ENCODE measurements around the gene CHCHD10.

The CHCHD10 gene

DNA sequence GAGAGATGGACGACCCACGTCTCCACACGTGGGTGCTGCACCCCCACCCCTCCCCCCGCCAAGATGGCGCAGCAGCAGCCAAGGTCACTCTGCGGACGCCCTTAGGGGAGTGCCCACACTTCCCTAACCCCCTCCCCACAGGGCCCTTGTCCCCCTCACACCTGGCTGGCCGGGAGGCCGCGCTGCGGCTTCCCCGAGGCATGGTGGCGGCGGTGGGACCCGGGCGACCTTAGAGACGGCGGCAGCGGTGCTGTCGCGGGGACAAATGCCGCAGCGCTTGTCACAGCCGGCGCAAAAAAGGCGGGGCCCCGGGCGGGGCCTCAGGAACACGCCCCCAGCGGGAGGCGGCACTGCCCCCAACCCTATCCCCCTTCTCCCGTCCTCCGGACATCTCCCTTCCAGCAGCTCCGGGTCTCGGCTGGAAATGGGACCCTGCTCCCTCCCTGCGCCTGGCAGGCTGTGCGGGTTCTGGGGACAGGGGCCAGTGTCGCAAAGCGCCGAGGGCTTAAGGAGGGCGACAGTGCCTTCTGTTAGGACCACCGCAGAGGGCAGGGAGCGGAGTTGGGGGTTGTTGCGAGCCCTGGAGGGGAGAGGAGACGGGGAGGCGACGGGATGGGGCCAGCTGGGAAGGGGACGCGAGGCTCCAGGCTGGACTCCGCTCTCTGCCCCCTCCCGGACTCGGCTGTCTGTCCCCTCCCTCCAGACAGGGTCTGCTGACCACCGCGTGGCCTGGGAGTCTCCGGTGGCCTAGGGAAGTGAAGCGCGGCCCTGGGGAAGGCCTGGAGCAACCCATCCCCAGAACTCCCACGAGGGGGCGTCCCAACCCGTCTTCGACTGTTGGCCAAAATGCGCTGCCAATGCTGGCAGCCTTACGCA, at the start of gene CHCHD10:
Gene CHCHD10 (minus strand): TSS at position 300 of the 876 bp plus-strand sequence. CDS start 98 bp downstream, at position 202.
- in situ Hi-C loops (cut with HindIII; ENCODE audit: low sequenced_read_pairs), result no loop called here

DNA sequence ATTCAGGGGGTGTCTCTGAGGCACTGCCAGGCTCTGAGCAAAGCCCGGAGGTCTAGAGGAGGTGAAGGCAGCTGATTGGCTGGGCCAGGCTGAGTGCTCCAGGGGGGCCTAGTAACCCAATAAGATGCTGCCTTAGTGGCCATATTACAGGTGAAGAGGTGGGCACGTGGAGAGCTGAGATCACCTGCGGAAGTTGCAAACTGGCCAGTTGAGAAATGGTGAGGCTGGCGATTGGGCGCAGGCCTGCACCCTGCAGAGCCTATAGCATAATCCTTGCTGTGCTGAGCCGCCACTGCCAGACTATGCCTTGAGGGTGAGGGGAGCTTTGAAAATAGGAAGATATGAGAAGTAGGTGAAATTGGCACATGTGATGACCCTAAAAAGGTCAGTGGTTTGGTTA, 49.4 kb upstream of the CHCHD10 start:
- in situ Hi-C loops (cut with HindIII; ENCODE audit: low sequenced_read_pairs), result loop anchor here (10.0 kb wide), 1 partner anchor 58 kb away; no protein-coding TSS in a partner anchor

DNA sequence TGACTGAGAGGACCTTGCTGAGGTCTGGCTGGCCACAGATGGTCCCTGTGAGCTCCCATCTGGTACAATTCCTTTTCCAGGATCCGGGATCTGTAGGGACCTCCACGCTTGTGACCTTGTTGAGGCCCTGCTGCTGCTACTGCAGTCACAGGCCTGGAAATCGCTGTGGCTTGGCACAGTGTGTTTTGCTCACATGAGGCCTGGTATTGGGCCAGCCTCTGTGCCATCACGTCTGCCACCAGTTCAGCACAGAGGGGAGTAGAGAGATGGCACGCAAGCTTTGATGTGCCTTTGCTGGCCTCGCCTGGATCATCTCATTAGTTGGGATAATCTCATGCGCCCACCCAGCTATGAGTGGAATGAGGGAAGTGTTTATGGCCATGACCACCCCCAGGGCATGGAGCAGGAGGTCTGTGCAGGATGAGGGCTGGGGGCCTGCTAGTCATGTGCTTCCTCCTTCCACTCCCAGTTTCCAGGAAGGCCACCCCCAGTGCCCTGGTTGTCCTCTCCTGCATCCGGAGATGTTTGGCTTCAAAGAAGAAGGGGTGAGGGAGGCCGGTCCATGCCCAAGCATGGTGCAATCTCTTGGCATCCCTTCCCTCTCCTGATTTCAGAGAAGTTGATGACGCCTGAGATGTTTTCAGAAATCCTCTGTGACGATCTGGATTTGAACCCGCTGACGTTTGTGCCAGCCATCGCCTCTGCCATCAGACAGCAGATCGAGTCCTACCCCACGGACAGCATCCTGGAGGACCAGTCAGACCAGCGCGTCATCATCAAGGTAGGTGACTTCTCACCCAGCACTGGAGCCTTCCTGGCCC, 48.6 kb upstream of the CHCHD10 start:
- in situ Hi-C loops (cut with HindIII; ENCODE audit: low sequenced_read_pairs), result loop anchor here (10.0 kb wide), 1 partner anchor 58 kb away; no protein-coding TSS in a partner anchor

DNA sequence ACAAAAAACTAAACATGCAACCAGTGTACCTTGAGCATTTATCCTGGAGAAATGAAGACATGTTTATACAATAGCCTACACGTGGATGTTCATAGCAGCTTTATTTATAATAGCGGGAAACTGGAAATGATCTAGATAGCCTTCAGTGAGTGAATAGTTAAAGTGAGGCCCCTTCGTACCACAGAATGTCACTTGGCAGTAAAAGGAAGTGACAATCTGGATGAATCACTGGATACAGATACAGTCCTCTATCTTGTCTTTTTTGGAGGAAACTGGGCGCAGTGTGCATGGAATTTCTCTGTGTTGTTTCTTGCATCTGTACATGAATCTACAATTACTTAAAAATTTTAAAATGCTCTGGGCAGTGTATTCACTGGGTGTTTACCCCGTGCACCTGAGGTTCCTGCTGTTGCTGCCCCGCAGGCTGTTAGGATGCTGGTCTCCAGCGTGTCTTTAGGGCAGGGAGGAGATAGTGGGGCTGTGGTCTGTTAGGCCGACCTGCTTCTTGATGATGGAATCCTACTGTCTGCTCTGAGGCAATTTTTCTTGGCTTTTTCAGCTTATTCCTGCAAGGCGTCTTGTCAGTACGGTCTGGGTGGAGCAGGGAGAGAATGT, 47.9 kb upstream of the CHCHD10 start:
- in situ Hi-C loops (cut with HindIII; ENCODE audit: low sequenced_read_pairs), result loop anchor here (10.0 kb wide), 1 partner anchor 59 kb away; no protein-coding TSS in a partner anchor

DNA sequence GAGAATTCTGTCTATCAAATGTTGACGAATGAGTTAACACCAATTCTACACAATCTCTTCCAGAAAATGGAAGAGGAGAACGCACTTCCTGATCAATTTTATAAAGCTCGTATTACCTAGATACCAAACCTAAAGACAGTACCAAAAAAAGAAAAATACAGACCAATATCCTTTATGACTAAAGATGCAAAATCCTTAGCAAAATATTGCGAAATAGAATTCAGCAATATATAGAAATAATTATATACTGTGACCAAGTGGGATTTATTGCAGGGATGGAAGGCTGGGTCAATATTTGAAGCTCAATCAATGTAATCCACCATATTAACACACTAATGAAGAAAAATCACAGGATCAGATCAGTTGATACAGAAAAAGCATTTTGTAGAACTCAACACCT, 44.6 kb upstream of the CHCHD10 start:
- in situ Hi-C loops (cut with HindIII; ENCODE audit: low sequenced_read_pairs), result loop anchor here (10.0 kb wide), 1 partner anchor 62 kb away; no protein-coding TSS in a partner anchor

DNA sequence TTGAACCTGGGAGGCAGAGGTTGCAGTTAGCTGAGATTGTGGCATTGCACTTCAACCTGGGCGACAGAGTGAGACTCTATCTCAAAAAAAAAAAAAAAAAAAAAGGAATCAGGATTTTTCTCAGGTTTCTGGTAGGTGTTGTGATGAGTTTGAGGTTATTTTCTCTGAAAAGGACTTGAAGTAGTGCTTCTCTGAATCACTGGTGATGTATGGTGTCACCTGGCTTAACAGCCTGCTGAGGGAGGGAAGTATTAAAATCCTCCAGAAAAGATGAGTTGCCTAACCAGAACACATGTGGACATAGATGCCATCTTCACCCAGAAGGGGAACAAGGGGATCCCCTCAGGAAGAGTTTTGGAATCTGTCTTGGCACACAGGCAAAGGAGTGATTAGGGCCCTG, 39.1 kb upstream of the CHCHD10 start:
- in situ Hi-C loops (cut with HindIII; ENCODE audit: low sequenced_read_pairs), result no loop called here

DNA sequence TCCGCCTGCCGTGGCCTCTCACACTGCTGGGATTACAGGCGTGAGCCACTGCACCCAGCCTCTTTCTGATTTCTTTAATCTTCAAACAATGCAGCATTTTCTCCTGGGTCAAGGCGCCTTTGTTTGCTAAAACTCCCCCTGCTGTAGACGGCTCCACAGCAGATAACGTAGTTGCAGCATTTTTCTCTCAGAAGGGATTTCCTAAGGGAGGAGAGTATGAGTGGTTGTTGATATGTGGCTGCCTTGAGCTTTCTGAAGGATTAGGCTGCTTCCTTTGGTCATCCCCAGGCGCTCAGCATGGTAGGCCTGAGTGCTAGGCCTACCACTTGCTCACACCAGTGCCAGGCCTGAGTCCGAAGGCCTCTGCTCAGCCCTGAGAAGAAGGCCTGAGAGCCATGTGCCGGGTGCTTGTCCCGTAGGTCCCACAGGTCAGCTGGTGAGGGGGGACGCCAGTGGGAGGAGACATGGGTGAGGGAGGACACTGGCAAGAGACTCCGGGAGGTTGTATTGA, 37.1 kb upstream of the CHCHD10 start:
- in situ Hi-C loops (cut with HindIII; ENCODE audit: low sequenced_read_pairs), result no loop called here

DNA sequence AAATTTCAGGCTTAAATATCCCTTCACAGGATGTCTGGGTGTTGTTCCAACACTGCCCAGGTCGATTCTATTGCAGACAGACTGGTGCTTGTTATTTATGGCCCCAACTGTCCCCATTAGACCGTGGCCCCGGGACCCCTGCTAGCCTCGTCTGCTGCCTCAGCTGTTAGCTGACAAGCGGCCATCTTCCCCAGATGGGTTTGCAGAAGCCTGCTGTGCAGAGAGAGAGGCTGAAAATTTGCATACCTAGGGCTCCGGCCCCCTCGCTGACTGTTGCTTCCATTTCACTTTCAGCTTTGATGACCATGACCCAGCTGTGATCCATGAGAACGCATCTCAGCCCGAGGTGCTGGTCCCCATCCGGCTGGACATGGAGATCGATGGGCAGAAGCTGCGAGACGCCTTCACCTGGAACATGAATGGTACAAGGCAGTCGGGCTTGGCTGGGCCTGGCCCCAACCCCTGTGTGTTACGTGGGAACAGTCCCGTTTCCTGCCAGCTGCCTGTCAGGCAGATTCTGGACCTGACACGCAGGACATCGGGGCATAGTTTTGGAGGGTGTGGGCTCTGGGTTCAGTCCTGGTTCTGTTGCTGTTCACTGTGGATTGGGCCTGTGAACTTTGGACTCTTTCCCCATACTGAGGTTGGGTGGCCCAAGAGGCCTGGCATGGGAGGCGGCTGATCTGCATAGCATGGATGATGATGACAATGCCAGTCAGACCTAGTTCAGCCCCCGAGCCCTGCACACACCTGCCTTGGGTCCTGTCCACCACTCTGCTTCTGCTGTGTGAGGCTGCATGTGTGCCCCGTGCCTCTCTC, 35.4 kb upstream of the CHCHD10 start:
- in situ Hi-C loops (cut with HindIII; ENCODE audit: low sequenced_read_pairs), result no loop called here

DNA sequence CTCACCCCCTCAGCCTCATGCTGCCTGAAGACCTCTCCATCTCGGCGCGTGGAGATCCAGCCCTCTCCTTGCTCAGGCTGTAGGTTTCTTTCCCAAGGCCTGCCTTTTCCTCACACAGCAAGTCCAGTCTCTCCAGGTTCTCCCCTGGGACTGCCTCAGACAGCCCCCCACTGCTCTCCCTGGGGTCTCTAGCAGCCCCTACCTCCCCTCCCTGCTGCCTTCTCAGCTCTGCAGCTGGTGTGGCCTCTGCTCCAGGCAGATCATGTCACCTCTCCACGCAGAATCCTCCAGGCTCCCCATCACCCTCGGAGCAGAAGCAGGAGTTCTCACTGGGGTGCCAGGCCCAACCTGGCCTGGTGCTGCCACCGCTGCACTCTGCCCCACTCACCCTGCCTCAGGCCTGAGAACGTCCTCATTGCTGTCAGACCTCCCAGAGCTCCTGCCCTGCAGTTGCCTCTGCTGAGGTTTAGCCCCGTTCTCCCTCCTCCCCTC, 34.2 kb upstream of the CHCHD10 start:
- in situ Hi-C loops (cut with HindIII; ENCODE audit: low sequenced_read_pairs), result no loop called here

DNA sequence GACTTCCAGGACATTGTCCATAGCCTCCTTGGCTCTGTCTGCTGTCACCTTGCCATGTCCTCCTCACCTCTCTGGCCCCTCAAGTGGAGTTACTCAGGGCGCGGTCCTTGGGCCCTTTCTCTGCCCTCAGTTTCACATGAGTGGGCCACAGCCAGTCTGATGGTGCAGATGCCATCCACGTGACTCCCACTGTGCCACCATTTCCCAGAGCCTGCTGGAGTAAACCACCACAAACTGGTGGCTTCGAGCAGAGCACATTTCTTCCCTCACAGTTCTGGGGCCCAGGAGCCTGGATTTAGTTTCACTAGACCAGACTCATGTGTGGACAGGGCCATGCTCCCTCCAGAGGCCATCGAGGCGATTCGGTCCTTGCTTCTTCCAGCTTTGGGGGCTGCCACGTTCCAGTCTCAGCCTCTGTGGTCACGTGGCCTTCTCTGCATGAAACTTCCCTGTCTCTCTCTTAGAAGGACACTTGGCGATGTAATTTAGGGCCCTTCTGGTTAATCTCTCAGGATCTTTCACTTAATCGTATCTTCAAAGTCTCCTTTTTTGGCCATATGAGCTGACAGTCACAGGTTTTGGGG, 33.6 kb upstream of the CHCHD10 start:
- in situ Hi-C loops (cut with HindIII; ENCODE audit: low sequenced_read_pairs), result no loop called here

DNA sequence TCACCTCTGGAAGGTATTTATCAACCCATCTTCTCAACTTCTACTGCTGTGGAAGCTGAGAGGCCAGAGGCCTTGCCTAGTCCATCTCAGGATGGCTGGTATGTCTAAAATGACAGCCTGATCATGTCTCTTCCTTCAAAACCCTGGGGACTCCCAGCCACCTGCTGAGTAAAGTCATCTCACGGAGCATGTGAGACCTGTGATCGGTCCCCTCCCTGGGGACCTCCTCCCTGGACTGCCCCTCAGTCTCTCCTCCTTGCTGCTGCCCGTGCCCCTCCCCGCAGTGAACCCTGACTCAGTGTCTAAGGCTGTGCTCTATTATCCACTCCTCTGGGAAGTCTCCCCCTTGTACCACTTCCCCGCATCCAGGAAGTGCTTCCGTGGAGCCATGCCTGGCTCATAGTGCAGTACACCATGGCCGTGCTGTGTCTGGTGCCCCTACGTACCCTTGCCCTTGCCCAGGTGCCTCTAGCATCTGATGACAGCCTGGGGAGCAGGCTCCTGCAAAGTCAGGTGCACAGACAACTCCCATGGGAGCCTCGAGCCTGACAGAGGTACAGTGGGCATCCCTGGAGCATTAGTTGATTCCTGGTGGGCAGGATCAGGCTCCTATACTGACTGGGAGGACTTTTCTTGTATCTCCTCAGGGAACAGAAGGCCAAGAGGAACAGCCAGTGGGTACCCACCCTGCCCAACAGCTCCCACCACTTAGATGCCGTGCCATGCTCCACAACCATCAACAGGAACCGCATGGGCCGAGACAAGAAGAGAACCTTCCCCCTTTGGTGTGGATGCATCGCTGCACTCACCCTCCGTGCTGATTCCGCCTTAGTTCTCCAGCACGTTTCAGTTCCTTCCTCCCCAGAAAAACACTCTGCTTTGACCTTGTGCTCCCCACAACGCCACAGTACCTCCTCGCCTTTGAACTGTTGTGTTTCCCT, 32.8 kb upstream of the CHCHD10 start:
- in situ Hi-C loops (cut with HindIII; ENCODE audit: low sequenced_read_pairs), result no loop called here

DNA sequence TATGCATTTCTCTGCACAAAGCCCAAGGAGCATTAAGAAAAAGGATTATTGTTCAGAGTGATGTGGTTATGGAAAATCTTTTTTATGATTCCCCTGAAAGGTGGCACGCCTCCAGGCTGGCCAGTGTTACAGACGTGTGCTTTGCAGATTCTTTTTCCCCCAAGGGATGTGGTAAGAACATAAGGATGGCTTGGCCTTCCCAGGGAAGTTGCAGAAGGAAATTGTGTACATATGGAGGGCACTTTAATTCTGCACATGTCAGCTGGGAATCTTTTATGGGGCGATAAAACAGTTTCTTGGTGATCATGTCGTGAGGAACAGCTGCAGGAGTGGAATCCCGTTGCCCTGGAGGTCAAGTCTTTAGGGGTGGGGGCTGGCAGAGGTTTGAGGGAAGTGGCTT, 28.7 kb upstream of the CHCHD10 start:
- in situ Hi-C loops (cut with HindIII; ENCODE audit: low sequenced_read_pairs), result no loop called here

DNA sequence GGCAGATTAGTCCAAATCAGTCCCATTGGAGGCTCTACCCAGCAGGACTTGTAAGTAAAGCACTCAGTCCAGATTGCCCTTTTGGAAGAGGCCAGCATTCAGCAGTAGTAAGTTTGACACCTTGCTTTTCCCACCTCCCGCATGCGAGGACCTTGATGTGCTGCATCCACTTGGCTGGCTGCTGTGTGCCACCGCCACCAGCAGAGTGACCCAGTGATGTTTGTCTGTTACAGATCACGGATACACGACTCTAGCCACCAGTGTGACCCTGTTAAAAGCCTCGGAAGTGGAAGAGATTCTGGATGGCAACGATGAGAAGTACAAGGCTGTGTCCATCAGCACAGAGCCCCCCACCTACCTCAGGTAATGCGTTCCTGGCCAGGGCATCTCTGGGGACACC, 25.6 kb upstream of the CHCHD10 start:
- in situ Hi-C loops (cut with HindIII; ENCODE audit: low sequenced_read_pairs), result no loop called here

DNA sequence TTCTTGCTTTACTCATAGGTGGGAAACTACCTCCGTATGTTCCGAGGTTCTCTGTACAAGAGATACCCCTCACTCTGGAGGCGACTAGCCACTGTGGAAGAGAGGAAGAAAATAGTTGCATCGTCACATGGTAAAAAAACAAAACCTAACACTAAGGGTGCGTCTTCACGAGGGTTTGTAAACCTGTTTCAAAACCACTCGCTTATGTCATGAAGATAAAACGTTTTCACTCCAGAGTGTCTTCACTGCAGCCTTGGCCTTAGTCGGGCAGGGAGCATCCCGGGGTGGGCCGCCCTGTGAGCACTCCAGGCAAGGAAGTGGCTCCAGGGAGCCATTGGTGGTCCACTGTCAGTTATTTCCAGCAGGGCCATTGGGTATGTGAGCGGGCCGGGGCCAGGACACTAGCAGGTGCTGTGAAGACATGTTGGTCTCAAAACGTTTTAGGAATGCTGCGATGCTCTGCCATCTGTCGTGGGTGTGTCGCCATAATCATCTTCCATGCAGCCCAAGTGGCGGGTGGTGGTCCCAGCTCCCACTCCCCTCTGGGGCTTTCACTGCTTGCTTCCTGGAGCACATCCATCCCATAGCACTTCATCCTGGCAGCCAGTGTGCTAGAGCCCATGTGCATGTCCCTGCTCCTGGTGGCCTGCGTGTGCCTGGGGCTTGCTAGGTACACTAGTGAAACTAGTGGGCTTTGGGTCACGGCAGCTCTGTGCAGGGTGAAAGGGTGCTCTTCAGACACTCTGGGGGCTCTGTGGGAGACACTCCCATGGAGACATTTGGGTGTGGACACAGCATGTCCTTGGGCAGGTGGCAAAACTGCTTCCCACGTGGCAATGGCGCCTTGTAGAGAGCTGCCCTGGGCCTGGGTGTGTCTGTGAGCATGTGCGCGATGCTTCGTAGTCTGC, 24.2 kb upstream of the CHCHD10 start:
- in situ Hi-C loops (cut with HindIII; ENCODE audit: low sequenced_read_pairs), result no loop called here

DNA sequence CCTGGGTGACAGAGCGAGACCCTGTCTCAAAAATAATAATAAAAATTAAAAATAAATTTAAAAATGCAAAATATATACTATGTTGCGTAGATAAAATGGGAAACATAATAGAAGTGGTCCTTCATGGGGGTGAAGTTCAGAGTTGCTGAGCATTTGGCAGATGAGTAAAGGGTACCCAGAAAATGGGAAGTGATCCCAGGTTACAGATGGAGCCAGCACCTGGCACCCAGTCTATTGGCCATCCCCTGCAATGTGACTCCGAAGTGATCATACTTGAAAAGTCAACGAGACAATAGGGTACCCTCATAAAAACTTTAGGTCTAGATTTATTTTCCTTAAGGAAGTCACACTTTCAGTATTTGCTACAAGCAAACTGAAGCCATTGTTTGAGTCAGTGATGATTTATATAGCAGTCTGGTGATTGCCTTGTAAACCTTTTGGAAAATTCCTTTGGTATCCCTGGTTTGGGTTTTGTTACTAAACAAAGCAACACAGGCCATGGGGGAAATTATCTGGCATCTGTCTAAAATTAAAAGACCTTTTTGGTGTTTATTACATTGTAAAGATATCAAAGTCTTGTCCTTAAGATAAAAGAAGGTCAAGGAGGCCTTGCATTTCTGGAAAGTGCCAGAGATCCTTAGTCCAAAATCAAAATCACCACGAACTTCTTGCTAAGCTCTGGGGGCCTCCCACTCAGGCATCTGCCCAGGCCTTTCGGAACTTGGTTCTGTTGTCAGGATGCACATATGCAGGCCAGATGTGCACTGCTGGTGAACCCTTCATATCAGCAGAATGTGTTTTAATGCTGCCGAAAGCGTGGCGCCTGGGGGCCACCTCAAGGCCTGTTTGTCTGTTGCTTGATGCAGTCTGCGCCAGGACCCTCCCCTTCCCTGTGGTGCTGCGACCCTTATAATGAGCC, 23.3 kb upstream of the CHCHD10 start:
- in situ Hi-C loops (cut with HindIII; ENCODE audit: low sequenced_read_pairs), result no loop called here

DNA sequence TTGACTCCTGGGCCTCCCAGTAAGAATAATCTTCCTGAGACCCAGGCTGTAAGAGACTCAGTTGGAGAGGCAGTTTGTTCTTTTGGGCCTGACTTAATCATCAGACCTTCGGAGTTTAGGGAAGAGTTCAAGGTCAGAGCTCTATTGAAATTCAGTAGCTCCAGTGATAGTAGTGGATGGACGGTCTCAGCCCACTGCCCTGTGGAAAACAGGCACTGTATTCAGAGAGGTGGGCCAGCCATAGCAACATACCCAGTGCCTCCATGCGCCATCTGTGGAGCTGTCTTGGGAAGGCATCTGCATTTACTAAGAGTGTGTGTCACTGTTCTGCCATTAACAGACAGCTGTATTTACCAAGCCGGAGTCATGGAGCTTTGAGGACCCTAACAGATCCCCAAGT, 21.9 kb upstream of the CHCHD10 start:
- in situ Hi-C loops (cut with HindIII; ENCODE audit: low sequenced_read_pairs), result no loop called here
